Measurements from ENCODE around the gene TAPBP. TPM values are rescaled to one million over a fixed set of nuclear protein-coding genes. Genes with fewer than 3 reads are reported as not detected.
"Not testable (repeated sequence)": the region's sequence is repeated elsewhere in the genome, so short reads cannot be mapped to it uniquely, and the experiment has no call there.

The TAPBP gene
- total RNA-seq, 4 donors from 2014 or later = 73.4 to 324 (median 204) TPM

- Histone ChIP-seq H3K27me3 (no peaks in the 10 kb centered on the region), H3K36me3 (peaks cover 0 to 46% (median 0%) of the 10 kb centered on the region in 3 donors), H3K4me3 (peak overlapping the region; percentile 65 to 77 (median 70)), H3K27ac (peak overlapping the region; percentile 83 to 95 (median 90)), H3K4me1 (peaks cover 0 to 58% (median 19%) of the 10 kb centered on the region in 4 donors), H3K9me3 (no peaks in the 10 kb centered on the region)
- DNase-seq = no peak
- TF ChIP-seq POLR2A (IDR thresholded peaks at IDR 0.05) (peak in 1 of 2 donors; percentile 5), CTCF (IDR thresholded peaks at IDR 0.05) (no peak)
Measured at GRCh38 chr6:33272275-33273128, 41.4 kb downstream of the TAPBP start.

GRCh38 chr6:33271468-33272274 is 42.2 kb downstream of the TAPBP start, which contains the start of the genes RPS18 and VPS52:
Gene RPS18, plus strand, starts transcription at chr6:33272075. Its CDS starts 45 bp downstream, at chr6:33272120.
Gene VPS52, minus strand, starts transcription at chr6:33271876. Its CDS starts 201 bp downstream, at chr6:33271675.
- Histone ChIP-seq H3K4me3 (peak within 1 kb of the TSS; percentile 65 to 77 (median 70)), H3K4me1 (peaks cover 0 to 57% (median 18%) of the 10 kb centered on the region in 4 donors), H3K27me3 (no peaks in the 10 kb centered on the region), H3K27ac (peak within 1 kb of the TSS; percentile 83 to 95 (median 90)), H3K9me3 (no peaks in the 10 kb centered on the region), H3K36me3 (peaks cover 0 to 54% (median 0%) of the 10 kb centered on the region in 3 donors)
- TF ChIP-seq POLR2A (IDR thresholded peaks at IDR 0.05) (peak; percentile 90 to 96), CTCF (IDR thresholded peaks at IDR 0.05) (peak in 1 of 6 experiments; percentile 2)
- DNase-seq = peak; percentile 90 to 98 (median 96)

- no peaks in the 10 kb centered on the region for H3K9me3 ChIP-seq
- H3K27ac ChIP-seq = peak overlapping the region; percentile 83 to 95 (median 90)
- TF ChIP-seq CTCF (IDR thresholded peaks at IDR 0.05) = peak in 1 of 6 experiments; percentile 13
- TF ChIP-seq POLR2A (IDR thresholded peaks at IDR 0.05) = no peak
- H3K27me3 ChIP-seq = no peaks in the 10 kb centered on the region
- H3K4me3 ChIP-seq = peak overlapping the region; percentile 65 to 77 (median 70)
- DNase-seq = no peak
- peaks cover 0 to 56% (median 0%) of the 10 kb centered on the region in 3 donors for H3K36me3 ChIP-seq
- H3K4me1 ChIP-seq = peaks cover 0 to 51% (median 13%) of the 10 kb centered on the region in 4 donors
Measured at GRCh38 chr6:33271117-33271467, 42.8 kb downstream of the TAPBP start.

GRCh38 chr6:33264015-33264414 is 49.9 kb downstream of the TAPBP start:
- H3K36me3 ChIP-seq = peaks cover 0 to 84% (median 4%) of the 10 kb centered on the region in 3 donors
- no peaks in the 10 kb centered on the region for H3K4me1 ChIP-seq
- H3K9me3 ChIP-seq = no peaks in the 10 kb centered on the region
- H3K4me3 ChIP-seq = no peak overlapping the region
- H3K27me3 ChIP-seq = no peaks in the 10 kb centered on the region
- no peak overlapping the region for H3K27ac ChIP-seq
- no peak for DNase-seq
- no peak for TF ChIP-seq CTCF (IDR thresholded peaks at IDR 0.05)
- TF ChIP-seq POLR2A (IDR thresholded peaks at IDR 0.05) = no peak

GRCh38 chr6:33262490-33262889 is 51.4 kb downstream of the TAPBP start:
- H3K27me3 ChIP-seq, H3K27ac ChIP-seq, H3K9me3 ChIP-seq, H3K4me3 ChIP-seq, DNase-seq, H3K4me1 ChIP-seq: not testable (repeated sequence)
- peaks cover 0 to 79% (median 4%) of the 10 kb centered on the region in 3 donors for H3K36me3 ChIP-seq

Data from Peyer's patch (tissue), 4 donors.